Smooth muscle cell (in vitro differentiated cells): ENCODE results near the gene TGFB1I1. TPM values are rescaled to one million over a fixed set of nuclear protein-coding genes. Genes with fewer than 3 reads are reported as not detected.

ENCODE experiments used
- DNase-seq: peaks from one replicate; lab custom pipeline; 2025; ENCODE audit not compliant: unreplicated experiment; lab: John Stamatoyannopoulos, UW
- H2AFZ ChIP-seq: fragments of 200-600 bp; sonication (generic); 2 replicates; pipeline ENCODE4 v1.6.0; 2016; ENCODE audit warnings: antibody characterized with exemption, low read depth, mild to moderate bottlenecking
- H3F3A ChIP-seq: fragments of 200-600 bp; sonication (generic); 2 replicates; pipeline ENCODE4 v1.6.0; 2017; ENCODE audit warnings: antibody characterized with exemption, low read depth
- H3K27ac ChIP-seq: fragments of 200-600 bp; sonication (generic); 2 replicates; pipeline ENCODE4 v1.5.1; 2016; ENCODE audit warnings: low read depth, mild to moderate bottlenecking
- H3K27me3 ChIP-seq: fragments of 200-600 bp; sonication (generic); 2 replicates; pipeline ENCODE4 v1.6.1; 2016; ENCODE audit warnings: low read depth, mild to moderate bottlenecking
- H3K36me3 ChIP-seq: fragments of 200-600 bp; sonication (generic); 2 replicates; pipeline ENCODE4 v1.5.1; 2016; ENCODE audit warnings: low read depth
- H3K4me1 ChIP-seq: fragments of 200-600 bp; sonication (generic); 2 replicates; pipeline ENCODE4 v1.5.1; 2016; ENCODE audit warnings: low read depth
- H3K4me2 ChIP-seq: fragments of 200-600 bp; sonication (generic); 2 replicates; pipeline ENCODE4 v1.6.0; 2016; ENCODE audit warnings: mild to moderate bottlenecking
- H3K4me3 ChIP-seq: fragments of 200-600 bp; sonication (generic); 2 replicates; pipeline ENCODE4 v1.5.1; 2016; ENCODE audit warnings: mild to moderate bottlenecking
- H3K79me2 ChIP-seq: fragments of 200-600 bp; sonication (generic); 2 replicates; pipeline ENCODE4 v1.6.0; 2016; ENCODE audit warnings: low read depth, mild to moderate bottlenecking
- H3K9ac ChIP-seq: fragments of 200-600 bp; sonication (generic); 2 replicates; pipeline ENCODE4 v1.6.0; 2016; ENCODE audit warnings: low read depth
- H3K9me3 ChIP-seq: fragments of 200-600 bp; sonication (generic); replicated peaks from 2 replicates; pipeline ENCODE4 v1.5.1; 2016; ENCODE audit warnings: low read depth
- H4K20me1 ChIP-seq: fragments of 200-600 bp; sonication (generic); 2 replicates; pipeline ENCODE4 v1.6.0; 2016; ENCODE audit warnings: low read depth
- CTCF ChIP-seq: fragments of 200-600 bp; sonication (generic); IDR thresholded peaks from 2 replicates; pipeline ENCODE4 v1.5.1; 2017; ENCODE audit warnings: borderline replicate concordance, mild to moderate bottlenecking, antibody characterized with exemption; ENCODE audit not compliant: insufficient read depth, poor library complexity, severe bottlenecking
- WGBS: methylation state at CpG from one replicate; pipeline ENCODE4 v1.1.7; 2016; ENCODE audit warnings: low lambda C conversion rate; 5-methylcytosine and 5-hydroxymethylcytosine counted together
- polyA plus RNA-seq: library from polyadenylated mRNA; unstranded; fragments of >200 nt; fragmentation: Nextera tagmentation; extraction: Ambion mirVana; gene quantifications from 2 replicates; pipeline ENCODE4 v1.2.1, GENCODE V29; 2016
- total RNA-seq: library from RNA; depleted of rRNA; stranded (reverse); fragments of >200 nt; gene quantifications from 2 replicates; pipeline ENCODE4 v1.2.3, GENCODE V29; 2014

Gene TGFB1I1
- total and polyA plus RNA-seq, 2 experiments from 2014 or later, result 73.0 to 203 TPM

- Histone ChIP-seq H3K36me3 (no peaks in the 10 kb centered on the region), H3K9me3 (no peaks in the 10 kb centered on the region), H3K4me2 (no peak overlapping the region), H3K27me3 (no peaks in the 10 kb centered on the region), H3F3A (peaks cover 5% of the 10 kb centered on the region), H3K79me2 (no peaks in the 10 kb centered on the region), H3K4me1 (no peaks in the 10 kb centered on the region), H2AFZ (no peak overlapping the region), H3K9ac (no peak overlapping the region), H3K27ac (no peak overlapping the region), H4K20me1 (no peaks in the 10 kb centered on the region), H3K4me3 (no peak overlapping the region)
- DNase-seq, result no peak
- no peak for TF ChIP-seq CTCF
- 97% methylated on average over 35 of the region's 36 CpGs for WGBS
These were observed 7.6 kb upstream of the TGFB1I1 start for GRCh38 chr16:31464348-31464769.

GRCh38 chr16:31464781-31465260, 7.1 kb upstream of the TGFB1I1 start:
- Histone ChIP-seq H2AFZ (no peak overlapping the region), H3K36me3 (no peaks in the 10 kb centered on the region), H3F3A (peaks cover 5% of the 10 kb centered on the region), H3K27me3 (no peaks in the 10 kb centered on the region), H3K4me1 (no peaks in the 10 kb centered on the region), H3K9ac (no peak overlapping the region), H3K79me2 (no peaks in the 10 kb centered on the region), H3K9me3 (no peaks in the 10 kb centered on the region), H3K4me2 (no peak overlapping the region), H3K4me3 (no peak overlapping the region), H3K27ac (no peak overlapping the region), H4K20me1 (no peaks in the 10 kb centered on the region)
- no peak for DNase-seq
- WGBS, result 94% methylated on average over 11 of the region's 17 CpGs
- TF ChIP-seq CTCF, result no peak

DNA sequence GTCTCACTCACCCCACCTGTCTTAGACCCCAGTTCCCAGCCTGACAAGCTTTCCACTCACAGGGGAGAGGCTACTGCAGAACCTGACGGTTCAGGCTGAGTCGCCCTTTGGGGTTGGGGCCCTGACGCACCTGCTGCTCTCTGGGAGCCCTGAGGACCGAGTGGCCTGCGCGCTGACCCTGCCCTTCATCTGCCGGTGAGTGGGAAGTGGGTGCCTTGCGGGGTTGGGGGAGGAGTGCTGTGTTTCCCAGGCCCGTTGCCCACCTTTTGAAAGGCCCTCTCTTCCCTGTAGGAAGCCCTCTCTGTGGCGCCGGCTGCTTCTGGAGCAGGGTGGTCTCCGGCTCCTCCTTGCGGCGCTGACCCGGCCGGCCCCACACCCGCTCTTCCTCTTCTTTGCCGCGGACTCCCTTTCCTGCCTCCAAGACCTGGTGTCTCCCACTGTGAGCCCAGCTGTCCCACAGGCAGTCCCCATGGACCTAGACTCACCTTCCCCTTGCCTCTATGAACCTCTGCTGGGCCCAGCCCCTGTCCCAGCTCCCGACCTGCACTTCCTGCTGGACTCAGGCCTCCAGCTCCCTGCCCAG, 6.1 kb upstream of the TGFB1I1 start:
- Histone ChIP-seq H3K9ac (no peak overlapping the region), H3K36me3 (no peaks in the 10 kb centered on the region), H4K20me1 (no peaks in the 10 kb centered on the region), H3K79me2 (peaks cover 8% of the 10 kb centered on the region), H3K27me3 (no peaks in the 10 kb centered on the region), H3K4me3 (no peak overlapping the region), H3K27ac (no peak overlapping the region), H3F3A (peaks cover 3% of the 10 kb centered on the region), H3K4me1 (peaks cover 2% of the 10 kb centered on the region), H3K9me3 (no peaks in the 10 kb centered on the region), H3K4me2 (no peak overlapping the region), H2AFZ (no peak overlapping the region)
- no peak for TF ChIP-seq CTCF
- WGBS, result 96% methylated on average over 18 of the region's 20 CpGs
- no peak for DNase-seq

DNA sequence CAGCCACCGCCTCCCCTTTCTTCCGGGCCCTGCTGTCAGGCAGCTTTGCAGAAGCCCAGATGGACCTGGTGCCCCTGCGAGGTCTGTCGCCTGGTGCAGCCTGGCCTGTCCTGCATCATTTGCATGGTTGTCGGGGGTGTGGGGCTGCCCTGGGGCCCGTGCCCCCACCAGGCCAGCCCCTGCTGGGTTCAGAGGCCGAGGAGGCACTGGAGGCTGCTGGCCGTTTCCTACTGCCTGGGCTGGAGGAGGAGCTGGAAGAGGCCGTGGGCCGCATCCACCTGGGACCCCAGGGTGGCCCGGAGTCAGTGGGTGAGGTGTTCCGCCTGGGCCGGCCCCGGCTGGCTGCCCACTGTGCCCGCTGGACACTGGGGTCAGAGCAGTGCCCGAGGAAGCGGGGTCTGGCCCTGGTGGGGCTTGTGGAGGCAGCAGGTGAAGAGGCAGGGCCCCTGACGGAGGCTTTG, 5.5 kb upstream of the TGFB1I1 start:
- Histone ChIP-seq H4K20me1 (no peaks in the 10 kb centered on the region), H3K27me3 (no peaks in the 10 kb centered on the region)
- no peak for TF ChIP-seq CTCF

More for the DNA sequence above, 5.5 kb upstream of the TGFB1I1 start:
- H3F3A ChIP-seq, result peaks cover 8% of the 10 kb centered on the region
- no peak overlapping the region for H3K9ac ChIP-seq
- no peak overlapping the region for H3K27ac ChIP-seq
- H3K4me3 ChIP-seq, result no peak overlapping the region
- H3K4me1 ChIP-seq, result peaks cover 8% of the 10 kb centered on the region
- no peaks in the 10 kb centered on the region for H3K9me3 ChIP-seq
- H3K79me2 ChIP-seq, result peaks cover 10% of the 10 kb centered on the region
- 97% methylated on average over 18 of the region's 18 CpGs for WGBS
- H3K36me3 ChIP-seq, result no peaks in the 10 kb centered on the region
- H2AFZ ChIP-seq, result no peak overlapping the region
- no peak overlapping the region for H3K4me2 ChIP-seq
- DNase-seq, result no peak
